RWPE1 (cell line): Measurements from ENCODE around the gene RNFT2.
A peak's percentile ranks its signal among the peaks of the same experiment; 100 is the strongest.

Experiments used
- CTCF ChIA-PET: fragments of 350-600 bp; sonication (Branson Sonifier 250); formaldehyde crosslinking; extraction: SDS; loops from one replicate; lab custom pipeline; 2021; lab: Yijun Ruan, JAX
- POLR2A ChIA-PET: fragments of 400-600 bp; formaldehyde crosslinking; extraction: SDS; loops from one replicate; lab custom pipeline; 2020; ENCODE audit warnings: antibody characterized with exemption; ENCODE audit not compliant: low non-redundant PET; lab: Yijun Ruan, JAX
- DNase-seq: peaks from one replicate; pipeline ENCODE4 v3.0.0; 2012; ENCODE audit warnings: low spot score
- H3K27ac ChIP-seq: fragments of 450-650 bp; 2 replicates; pipeline ENCODE4 v1.5.1; 2017
- CTCF ChIP-seq: fragments of 450-650 bp; conservative IDR thresholded peaks from 2 replicates; pipeline ENCODE4 v1.5.1; 2017; ENCODE audit warnings: low read depth, mild to moderate bottlenecking

Gene RNFT2

GRCh38 chr12:116708826-116709756 lies 29.0 kb upstream of the RNFT2 start:
- CTCF ChIA-PET: interaction anchor here (0.5 to 1.3 kb wide), 21 partner anchors 9 to 970 kb away, joined by 3 to 4 read pairs (median 3); no protein-coding TSS in a partner anchor
- no peak overlapping the region for H3K27ac ChIP-seq
- POLR2A ChIA-PET: no interaction called here
- peak; percentile 48 for DNase-seq
- peak; percentile 73 for TF ChIP-seq CTCF

DNA sequence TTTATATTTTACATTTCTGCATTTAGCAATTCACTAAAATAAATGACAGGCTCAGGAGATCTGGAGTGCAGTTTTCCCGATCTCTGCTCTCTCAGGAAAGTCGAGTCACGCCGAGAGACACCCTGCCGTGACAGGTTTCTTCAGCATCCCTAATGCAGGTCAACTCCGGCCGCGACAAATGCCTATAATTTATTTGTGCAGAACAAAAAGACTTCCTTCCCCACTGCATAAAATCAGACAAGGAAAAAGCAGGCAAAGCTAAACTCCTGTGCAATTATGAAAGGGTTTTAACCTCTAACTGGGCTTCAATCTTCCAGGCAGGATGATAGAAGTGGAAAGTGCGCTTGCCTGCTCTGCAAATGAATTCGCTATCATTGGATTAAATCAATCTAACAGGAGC lies 28.3 kb upstream of the RNFT2 start:
- no peak for DNase-seq
- no peak for TF ChIP-seq CTCF
- POLR2A ChIA-PET: no interaction called here
- H3K27ac ChIP-seq: no peak overlapping the region
- CTCF ChIA-PET: interaction anchor here (0.5 to 1.3 kb wide), 13 partner anchors 21 to 1525 kb away, joined by 3 to 4 read pairs (median 3); no protein-coding TSS in a partner anchor

DNA sequence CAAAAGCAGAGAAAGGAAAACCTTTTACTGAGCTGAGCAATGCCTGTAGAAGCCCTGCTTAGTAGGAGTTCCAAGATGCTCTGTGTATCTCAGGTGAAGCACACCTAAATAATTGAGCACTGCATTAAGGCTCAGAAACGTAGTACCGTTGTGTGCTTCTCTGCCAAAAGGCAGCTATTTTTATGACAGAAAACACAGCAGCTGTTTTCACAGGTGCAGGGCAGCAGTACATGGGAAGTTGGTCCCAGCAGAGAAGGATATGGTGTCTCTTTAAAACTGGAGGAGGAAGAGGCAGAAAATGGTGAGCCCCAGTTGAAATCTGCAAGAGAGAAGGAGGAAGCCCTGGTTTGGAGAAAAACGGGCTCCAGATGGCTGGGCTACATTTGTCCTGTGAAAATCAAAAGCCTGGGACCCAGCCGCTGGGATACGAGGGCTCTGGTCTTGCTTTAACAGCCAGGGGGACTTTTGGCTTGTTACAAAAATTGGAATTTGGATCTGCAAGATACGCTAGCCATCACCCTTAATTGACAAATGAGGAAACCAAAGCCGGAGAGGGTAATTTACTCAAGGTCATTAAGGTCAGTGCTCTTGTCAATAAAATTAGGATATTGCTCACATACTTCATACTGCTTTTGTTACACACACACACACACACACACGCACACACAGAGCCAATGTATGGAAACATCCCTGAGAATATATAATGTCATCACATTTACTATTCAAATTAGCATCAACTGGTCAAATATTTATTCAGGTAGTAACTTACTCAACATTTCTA lies 27.6 kb upstream of the RNFT2 start:
- TF ChIP-seq CTCF: no peak
- ChIA-PET CTCF (interaction anchor here (0.6 to 1.3 kb wide), 4 partner anchors 20 to 1524 kb away, joined by 3 to 4 read pairs (median 3); no protein-coding TSS in a partner anchor), POLR2A (no interaction called here)
- no peak overlapping the region for H3K27ac ChIP-seq
- DNase-seq: no peak

DNA sequence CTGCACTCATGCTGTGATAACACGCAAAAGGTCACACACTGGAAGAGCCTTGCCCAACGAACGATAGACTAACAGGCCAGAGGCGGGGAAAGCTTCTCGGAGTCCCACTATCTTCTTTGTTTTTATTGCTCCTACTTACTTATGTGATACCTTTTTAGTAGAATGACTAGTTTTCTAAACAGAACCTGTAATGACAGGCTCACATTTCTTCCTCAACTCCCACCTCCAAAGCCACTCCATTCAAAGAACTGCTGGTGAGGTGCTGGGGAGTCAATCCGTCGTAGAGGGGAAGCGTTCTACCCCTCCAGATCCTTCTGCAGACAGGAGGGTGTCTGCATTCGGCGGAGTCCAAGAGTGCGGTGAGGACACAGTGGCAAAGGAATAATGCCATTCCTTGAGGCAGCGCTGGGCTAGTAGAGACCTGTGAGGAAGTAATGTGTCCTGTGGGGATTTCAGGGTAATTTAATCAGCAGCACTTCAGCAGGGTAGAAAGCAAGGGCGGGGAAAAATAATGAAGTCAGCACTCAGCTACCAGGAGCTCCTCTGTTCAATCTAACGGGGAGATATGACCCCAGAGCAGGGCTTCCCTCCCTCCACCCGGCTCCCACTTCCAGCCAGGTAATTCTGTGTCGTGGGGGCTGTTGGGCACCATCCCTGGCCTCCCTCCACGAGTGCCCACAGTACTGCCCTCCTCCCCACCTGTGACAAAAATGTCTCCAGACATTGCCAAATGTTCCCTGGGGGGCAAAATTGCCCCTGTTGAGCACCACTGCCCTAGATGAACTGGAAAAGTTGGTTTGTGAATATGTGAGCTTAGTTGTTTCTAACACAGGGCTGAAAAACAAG lies 25.4 kb upstream of the RNFT2 start:
- ChIA-PET POLR2A (no interaction called here), CTCF (no interaction called here)
- no peak for TF ChIP-seq CTCF
- peak; percentile 46 for DNase-seq
- H3K27ac ChIP-seq: peak overlapping the region; percentile 41

DNA sequence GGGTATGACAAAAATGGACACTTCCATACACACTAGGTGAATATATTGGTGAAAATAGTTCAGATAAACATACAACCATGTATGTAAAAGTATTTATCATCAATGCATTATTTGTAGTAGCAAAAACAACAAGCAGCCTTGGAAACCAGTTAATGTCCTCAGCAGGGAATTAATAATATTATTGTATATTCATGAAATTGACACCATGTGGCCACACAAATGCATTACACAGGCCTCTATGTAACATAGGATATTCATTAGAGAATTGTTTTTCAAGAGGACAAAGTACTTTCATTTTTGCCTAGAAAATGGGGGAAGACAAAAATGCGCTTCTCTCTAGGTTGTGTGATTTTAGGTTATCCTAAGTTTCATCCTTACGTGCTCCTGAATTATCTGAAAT lies 24.6 kb upstream of the RNFT2 start:
- no peak overlapping the region for H3K27ac ChIP-seq
- DNase-seq: no peak
- no peak for TF ChIP-seq CTCF
- CTCF ChIA-PET: no interaction called here
- POLR2A ChIA-PET: no interaction called here
